Measurements from ENCODE around the gene TBCE. TPM values are rescaled to one million over a fixed set of nuclear protein-coding genes. Genes with fewer than 3 reads are reported as not detected.

Gene TBCE
- total RNA-seq, 4 donors from 2014 or later: 16.8 to 59.1 (median 23.9) TPM

- Histone ChIP-seq H3K4me1 (no peaks in the 10 kb centered on the region), H3K27me3 (no peaks in the 10 kb centered on the region), H3K4me3 (no peak overlapping the region), H3K36me3 (peaks cover 0 to 24% (median 10%) of the 10 kb centered on the region in 4 donors), H3K9me3 (no peaks in the 10 kb centered on the region), H3K27ac (no peak overlapping the region)
- 45 to 47% methylated on average over 1 of the region's 1 CpG for WGBS, 2 donors (ENCODE audit: low coverage in 1 of 2)
- intact Hi-C loops (cut with DNase I; ENCODE audit: low total_unique reads) (no loop called here), in situ Hi-C loops (cut with MboI; ENCODE audit: low pct_ligation_motif_present in 1 of 4, low pct_unique_long_range_greater_than_20kb in 1 of 4, low sequenced_read_pairs in 3 of 4) (no loop called here)
- TF ChIP-seq CTCF (IDR thresholded peaks at IDR 0.05): no peak
- TF ChIP-seq EP300 (IDR thresholded peaks at IDR 0.05; ENCODE audit: low read depth): no peak
- TF ChIP-seq POLR2A (IDR thresholded peaks at IDR 0.05): no peak
- TF ChIP-seq POLR2AphosphoS5 (IDR thresholded peaks at IDR 0.05): no peak
- no peak for DNase-seq
These were observed 25.9 kb upstream of the TBCE start for GRCh38 chr1:235341334-235341733.

GRCh38 chr1:235342039-235342438 is 25.2 kb upstream of the TBCE start:
- H3K4me1 ChIP-seq: no peaks in the 10 kb centered on the region
- H3K27me3 ChIP-seq: no peaks in the 10 kb centered on the region
- in situ Hi-C loops (cut with MboI; ENCODE audit: low pct_ligation_motif_present in 1 of 4, low pct_unique_long_range_greater_than_20kb in 1 of 4, low sequenced_read_pairs in 3 of 4) (no loop called here), intact Hi-C loops (cut with DNase I; ENCODE audit: low total_unique reads) (no loop called here)
- 84 to 89% methylated on average over 5 to 6 of the region's 6 CpGs for WGBS, 2 donors (ENCODE audit: low coverage in 1 of 2)
- no peaks in the 10 kb centered on the region for H3K9me3 ChIP-seq
- TF ChIP-seq POLR2A (IDR thresholded peaks at IDR 0.05): no peak
- TF ChIP-seq EP300 (IDR thresholded peaks at IDR 0.05; ENCODE audit: low read depth): no peak
- no peak for TF ChIP-seq CTCF (IDR thresholded peaks at IDR 0.05)
- no peak for TF ChIP-seq POLR2AphosphoS5 (IDR thresholded peaks at IDR 0.05)
- no peak overlapping the region for H3K27ac ChIP-seq
- H3K36me3 ChIP-seq: peaks cover 0 to 24% (median 9%) of the 10 kb centered on the region in 4 donors
- DNase-seq: no peak
- no peak overlapping the region for H3K4me3 ChIP-seq

GRCh38 chr1:235342471-235342870 is 24.8 kb upstream of the TBCE start:
- Histone ChIP-seq H3K4me1 (no peaks in the 10 kb centered on the region), H3K27ac (no peak overlapping the region), H3K4me3 (no peak overlapping the region), H3K36me3 (peaks cover 0 to 24% (median 9%) of the 10 kb centered on the region in 4 donors), H3K27me3 (no peaks in the 10 kb centered on the region), H3K9me3 (no peaks in the 10 kb centered on the region)
- no peak for DNase-seq
- TF ChIP-seq EP300 (IDR thresholded peaks at IDR 0.05; ENCODE audit: low read depth) (no peak), CTCF (IDR thresholded peaks at IDR 0.05) (no peak), POLR2AphosphoS5 (IDR thresholded peaks at IDR 0.05) (no peak), POLR2A (IDR thresholded peaks at IDR 0.05) (no peak)
- intact Hi-C loops (cut with DNase I; ENCODE audit: low total_unique reads) (no loop called here), in situ Hi-C loops (cut with MboI; ENCODE audit: low pct_ligation_motif_present in 1 of 4, low pct_unique_long_range_greater_than_20kb in 1 of 4, low sequenced_read_pairs in 3 of 4) (no loop called here)
- 89 to 91% methylated on average over 3 of the region's 3 CpGs for WGBS, 2 donors (ENCODE audit: low coverage in 1 of 2)

DNA sequence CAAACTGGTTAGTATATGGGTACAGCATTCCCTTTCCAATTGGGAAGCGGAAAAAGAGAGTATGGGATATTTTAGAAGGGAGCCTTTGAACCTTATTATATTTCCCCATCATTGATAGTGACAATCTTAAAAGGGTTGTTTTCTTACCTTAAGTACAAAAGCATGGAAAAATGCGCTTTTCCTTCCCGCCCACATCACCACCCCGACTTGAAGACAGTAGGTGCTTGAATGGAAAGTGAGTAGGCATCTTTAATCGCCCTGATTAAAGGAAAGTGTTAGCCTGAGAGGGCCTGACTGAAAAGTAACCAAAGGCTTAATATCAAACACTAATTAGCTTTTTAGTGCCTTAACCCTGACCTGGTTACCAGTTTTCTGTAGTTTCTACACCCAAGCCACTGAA is 23.5 kb upstream of the TBCE start:
- no peak overlapping the region for H3K4me3 ChIP-seq
- no peaks in the 10 kb centered on the region for H3K4me1 ChIP-seq
- H3K36me3 ChIP-seq: peaks cover 0 to 14% (median 6%) of the 10 kb centered on the region in 4 donors
- TF ChIP-seq POLR2A (IDR thresholded peaks at IDR 0.05) (no peak), EP300 (IDR thresholded peaks at IDR 0.05; ENCODE audit: low read depth) (no peak), POLR2AphosphoS5 (IDR thresholded peaks at IDR 0.05) (no peak), CTCF (IDR thresholded peaks at IDR 0.05) (no peak)
- H3K27ac ChIP-seq: no peak overlapping the region
- no peaks in the 10 kb centered on the region for H3K27me3 ChIP-seq
- in situ Hi-C loops (cut with MboI; ENCODE audit: low pct_ligation_motif_present in 1 of 4, low pct_unique_long_range_greater_than_20kb in 1 of 4, low sequenced_read_pairs in 3 of 4) (no loop called here), intact Hi-C loops (cut with DNase I; ENCODE audit: low total_unique reads) (no loop called here)
- no peaks in the 10 kb centered on the region for H3K9me3 ChIP-seq
- WGBS, 2 donors (ENCODE audit: low coverage in 1 of 2): 90 to 93% methylated on average over 5 of the region's 5 CpGs
- no peak for DNase-seq
